ENCODE measurements around the gene RTRAF.

GRCh38 chr14:52054678-52055077 is 65.3 kb downstream of the RTRAF start:
- TF ChIP-seq EGR1 (IDR thresholded peaks at IDR 0.05; ENCODE audit: low read depth) (no peak), EZH2 (IDR thresholded peaks at IDR 0.05) (no peak), POLR2AphosphoS5 (IDR thresholded peaks at IDR 0.05; ENCODE audit: low read depth, low read length) (no peak), SRF (IDR thresholded peaks at IDR 0.05; ENCODE audit: low read depth) (no peak), JUND (IDR thresholded peaks at IDR 0.05) (no peak), ZNF274 (IDR thresholded peaks at IDR 0.05; ENCODE audit: low read depth, low read length) (no peak)
- TF ChIP-seq, protein P1, sequence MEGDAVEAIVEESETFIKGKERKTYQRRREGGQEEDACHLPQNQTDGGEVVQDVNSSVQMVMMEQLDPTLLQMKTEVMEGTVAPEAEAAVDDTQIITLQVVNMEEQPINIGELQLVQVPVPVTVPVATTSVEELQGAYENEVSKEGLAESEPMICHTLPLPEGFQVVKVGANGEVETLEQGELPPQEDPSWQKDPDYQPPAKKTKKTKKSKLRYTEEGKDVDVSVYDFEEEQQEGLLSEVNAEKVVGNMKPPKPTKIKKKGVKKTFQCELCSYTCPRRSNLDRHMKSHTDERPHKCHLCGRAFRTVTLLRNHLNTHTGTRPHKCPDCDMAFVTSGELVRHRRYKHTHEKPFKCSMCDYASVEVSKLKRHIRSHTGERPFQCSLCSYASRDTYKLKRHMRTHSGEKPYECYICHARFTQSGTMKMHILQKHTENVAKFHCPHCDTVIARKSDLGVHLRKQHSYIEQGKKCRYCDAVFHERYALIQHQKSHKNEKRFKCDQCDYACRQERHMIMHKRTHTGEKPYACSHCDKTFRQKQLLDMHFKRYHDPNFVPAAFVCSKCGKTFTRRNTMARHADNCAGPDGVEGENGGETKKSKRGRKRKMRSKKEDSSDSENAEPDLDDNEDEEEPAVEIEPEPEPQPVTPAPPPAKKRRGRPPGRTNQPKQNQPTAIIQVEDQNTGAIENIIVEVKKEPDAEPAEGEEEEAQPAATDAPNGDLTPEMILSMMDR (IDR thresholded peaks at IDR 0.05 in 2 of 3, conservative IDR thresholded peaks at IDR 0.05 in 1 of 3; ENCODE audit: borderline replicate concordance in 1 of 3, insufficient read depth in 1 of 3, low read depth in 2 of 3, low read length in 2 of 3), result no peak
- TF ChIP-seq, protein P2, sequence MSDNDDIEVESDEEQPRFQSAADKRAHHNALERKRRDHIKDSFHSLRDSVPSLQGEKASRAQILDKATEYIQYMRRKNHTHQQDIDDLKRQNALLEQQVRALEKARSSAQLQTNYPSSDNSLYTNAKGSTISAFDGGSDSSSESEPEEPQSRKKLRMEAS (IDR thresholded peaks at IDR 0.05), result no peak

All from HCT116 (cell line).